SK-N-SH (cell line): ENCODE results near the gene BMX.

Experiments
- ELF1 ChIP-seq: IDR thresholded peaks from 2 replicates; pipeline ENCODE4 v1.4.0; 2012
- EZH2phosphoT487 ChIP-seq: fragments of 200-600 bp; sonication (generic); IDR thresholded peaks from 2 replicates; pipeline ENCODE4 v1.6.1; 2017; ENCODE audit warnings: low read depth, mixed run types, mild to moderate bottlenecking, antibody characterized with exemption, moderate library complexity, borderline replicate concordance
- FOXM1 ChIP-seq: IDR thresholded peaks from 2 replicates; pipeline ENCODE4 v1.4.0; 2012; ENCODE audit warnings: low read depth, mild to moderate bottlenecking
- JUND ChIP-seq: IDR thresholded peaks from 2 replicates; pipeline ENCODE4 v1.4.0; 2012
- MEF2A ChIP-seq: IDR thresholded peaks from 2 replicates; pipeline ENCODE4 v1.4.0; 2012; ENCODE audit warnings: low read depth, borderline replicate concordance
- MXI1 ChIP-seq: IDR thresholded peaks from 2 replicates; pipeline ENCODE4 v1.6.1; 2012; ENCODE audit warnings: mild to moderate bottlenecking, low read depth, low read length, improper control_type of control experiment
- POLR2AphosphoS5 ChIP-seq: IDR thresholded peaks from 2 replicates; pipeline ENCODE4 v1.6.1; 2012; ENCODE audit warnings: low read depth, low read length
- RFX5 ChIP-seq: IDR thresholded peaks from 2 replicates; pipeline ENCODE4 v1.6.1; 2012; ENCODE audit warnings: mild to moderate bottlenecking, improper control_type of control experiment, low read length
- SMC3 ChIP-seq: IDR thresholded peaks from 2 replicates; pipeline ENCODE4 v1.6.1; 2012; ENCODE audit warnings: low read depth, low read length, improper control_type of control experiment
- TCF12 ChIP-seq: IDR thresholded peaks from 2 replicates; pipeline ENCODE4 v1.4.0; 2012
- YY1 ChIP-seq: IDR thresholded peaks from 2 replicates; pipeline ENCODE4 v1.4.0; 2012; ENCODE audit warnings: low read depth, mild to moderate bottlenecking
- TF ChIP-seq, protein P1 (sequence below): fragments of 200-600 bp; sonication (generic); IDR thresholded peaks from 2 replicates; pipeline ENCODE4 v1.6.1; 2017; ENCODE audit warnings: antibody characterized with exemption, mild to moderate bottlenecking, moderate library complexity
- TF ChIP-seq, protein P2 (sequence below): fragments of 150-350 bp; IDR thresholded peaks from 2 replicates; pipeline ENCODE4 v1.6.1; 2017; ENCODE audit warnings: antibody characterized with exemption, low read length, low read depth, borderline replicate concordance

DNA sequence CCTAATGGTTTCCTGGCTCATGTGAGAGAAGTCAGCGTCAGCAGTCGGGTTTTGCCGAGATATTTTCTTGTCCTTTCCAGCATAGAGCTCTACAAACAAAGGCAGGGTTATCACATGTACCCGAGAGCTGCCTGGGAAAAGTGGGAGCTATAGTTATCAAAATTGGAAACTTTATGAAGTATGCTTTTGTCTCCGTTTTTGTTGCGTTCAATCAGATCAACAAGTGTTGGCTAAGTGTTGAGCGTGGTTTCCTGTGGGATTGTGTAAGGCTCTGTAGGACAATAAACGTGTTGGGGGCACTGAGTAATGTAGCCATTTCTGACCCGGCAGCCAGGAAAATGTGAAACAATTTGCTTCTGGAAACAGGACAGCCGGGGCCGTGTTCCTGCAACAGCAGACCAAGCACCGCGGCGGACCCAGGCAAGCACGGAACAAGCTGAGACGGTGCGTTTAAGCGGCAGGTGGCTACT lies at the start of gene BMX:
- TF ChIP-seq, protein P1, sequence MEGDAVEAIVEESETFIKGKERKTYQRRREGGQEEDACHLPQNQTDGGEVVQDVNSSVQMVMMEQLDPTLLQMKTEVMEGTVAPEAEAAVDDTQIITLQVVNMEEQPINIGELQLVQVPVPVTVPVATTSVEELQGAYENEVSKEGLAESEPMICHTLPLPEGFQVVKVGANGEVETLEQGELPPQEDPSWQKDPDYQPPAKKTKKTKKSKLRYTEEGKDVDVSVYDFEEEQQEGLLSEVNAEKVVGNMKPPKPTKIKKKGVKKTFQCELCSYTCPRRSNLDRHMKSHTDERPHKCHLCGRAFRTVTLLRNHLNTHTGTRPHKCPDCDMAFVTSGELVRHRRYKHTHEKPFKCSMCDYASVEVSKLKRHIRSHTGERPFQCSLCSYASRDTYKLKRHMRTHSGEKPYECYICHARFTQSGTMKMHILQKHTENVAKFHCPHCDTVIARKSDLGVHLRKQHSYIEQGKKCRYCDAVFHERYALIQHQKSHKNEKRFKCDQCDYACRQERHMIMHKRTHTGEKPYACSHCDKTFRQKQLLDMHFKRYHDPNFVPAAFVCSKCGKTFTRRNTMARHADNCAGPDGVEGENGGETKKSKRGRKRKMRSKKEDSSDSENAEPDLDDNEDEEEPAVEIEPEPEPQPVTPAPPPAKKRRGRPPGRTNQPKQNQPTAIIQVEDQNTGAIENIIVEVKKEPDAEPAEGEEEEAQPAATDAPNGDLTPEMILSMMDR = no peak
- no peak for TF ChIP-seq FOXM1
- no peak for TF ChIP-seq TCF12
- TF ChIP-seq EZH2phosphoT487 = no peak
- TF ChIP-seq SMC3 = no peak
- TF ChIP-seq JUND = no peak
- no peak for TF ChIP-seq YY1
- no peak for TF ChIP-seq ELF1
- TF ChIP-seq MXI1 = no peak
- no peak for TF ChIP-seq POLR2AphosphoS5
- TF ChIP-seq, protein P2, sequence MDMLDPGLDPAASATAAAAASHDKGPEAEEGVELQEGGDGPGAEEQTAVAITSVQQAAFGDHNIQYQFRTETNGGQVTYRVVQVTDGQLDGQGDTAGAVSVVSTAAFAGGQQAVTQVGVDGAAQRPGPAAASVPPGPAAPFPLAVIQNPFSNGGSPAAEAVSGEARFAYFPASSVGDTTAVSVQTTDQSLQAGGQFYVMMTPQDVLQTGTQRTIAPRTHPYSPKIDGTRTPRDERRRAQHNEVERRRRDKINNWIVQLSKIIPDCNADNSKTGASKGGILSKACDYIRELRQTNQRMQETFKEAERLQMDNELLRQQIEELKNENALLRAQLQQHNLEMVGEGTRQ = no peak
- no peak for TF ChIP-seq MEF2A
- TF ChIP-seq RFX5 = no peak
